ENCODE data around the gene SLC25A47.

DNA sequence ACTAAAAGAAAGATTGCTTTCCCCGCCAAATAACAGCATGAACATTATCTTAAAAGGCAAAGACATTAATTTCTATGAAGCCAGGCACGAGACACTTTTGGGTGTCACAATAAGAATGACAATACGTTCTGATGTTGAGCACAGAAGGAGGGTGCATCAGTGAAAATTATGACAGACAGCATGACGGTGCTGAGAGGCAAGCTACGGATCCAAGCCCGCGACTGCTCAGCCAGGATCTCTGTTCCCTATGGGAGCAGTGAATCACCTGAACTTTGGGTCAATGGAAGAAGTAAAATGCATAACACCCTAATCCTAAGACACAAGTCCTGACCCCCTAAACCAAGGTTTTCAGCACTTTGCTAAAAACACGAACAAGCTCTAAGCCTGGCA lies 51.7 kb downstream of the SLC25A47 start:
- TF ChIP-seq ZNF274 (IDR thresholded peaks at IDR 0.05; ENCODE audit: low read depth, low read length), result no peak
- TF ChIP-seq YY1 (IDR thresholded peaks at IDR 0.05; ENCODE audit: insufficient read depth, insufficient read length), result no peak

Data from NT2/D1 (cell line).